NCI-H1092 treated with DMSO at 0.1 percent for 48 hours (cell line): ENCODE measurements around the gene GZMB.
A peak's percentile ranks its signal among the peaks of the same experiment; 100 is the strongest.
"Not testable (repeated sequence)": the region's sequence is repeated elsewhere in the genome, so short reads cannot be mapped to it uniquely, and the experiment has no call there.

Source experiments
- DNase-seq: peaks from one replicate; lab custom pipeline; 2025; lab: John Stamatoyannopoulos, UW

GZMB gene

GRCh38 chr14:24630872-24631477, 3.0 kb downstream of the GZMB start:
- DNase-seq, result peak; percentile 95

DNA sequence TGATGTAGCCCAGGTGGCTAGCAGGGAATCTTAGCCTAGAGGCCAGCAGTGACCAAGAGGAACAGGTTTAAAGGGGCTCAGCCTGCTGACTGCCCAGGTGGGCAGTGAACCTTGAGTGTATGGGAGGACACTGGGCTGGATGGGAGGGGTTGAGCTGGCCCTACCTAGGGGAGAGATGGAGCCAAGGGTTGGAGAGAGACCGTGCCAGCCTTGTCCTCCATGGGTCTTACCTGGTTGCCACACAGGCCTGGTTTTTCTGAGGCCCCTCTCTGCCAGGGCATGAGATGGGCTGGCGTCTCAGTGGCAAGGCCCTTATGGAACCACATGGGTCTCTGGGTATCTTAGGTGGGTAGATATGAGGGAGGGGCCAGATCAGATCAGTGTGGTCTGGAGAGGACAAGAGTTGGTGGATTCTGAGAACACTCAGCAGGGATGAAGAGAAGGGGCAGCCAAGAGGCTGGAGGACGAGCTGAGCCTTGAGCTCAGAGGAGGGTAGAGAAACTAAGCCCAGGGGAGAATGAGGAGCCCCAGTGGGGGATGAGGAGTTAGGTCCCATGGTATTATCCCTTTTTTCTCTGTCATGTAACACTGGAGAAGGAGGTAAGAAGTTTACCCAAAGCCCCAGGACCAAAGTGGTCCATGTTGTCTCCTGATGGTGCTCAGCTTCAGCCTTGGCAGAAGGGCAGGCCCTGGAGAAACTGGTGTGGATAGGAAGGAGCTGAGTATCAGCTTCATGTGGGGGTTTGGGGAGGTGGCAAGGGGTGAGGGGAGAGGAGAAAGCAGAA, 3.7 kb downstream of the GZMB start:
- no peak for DNase-seq

DNA sequence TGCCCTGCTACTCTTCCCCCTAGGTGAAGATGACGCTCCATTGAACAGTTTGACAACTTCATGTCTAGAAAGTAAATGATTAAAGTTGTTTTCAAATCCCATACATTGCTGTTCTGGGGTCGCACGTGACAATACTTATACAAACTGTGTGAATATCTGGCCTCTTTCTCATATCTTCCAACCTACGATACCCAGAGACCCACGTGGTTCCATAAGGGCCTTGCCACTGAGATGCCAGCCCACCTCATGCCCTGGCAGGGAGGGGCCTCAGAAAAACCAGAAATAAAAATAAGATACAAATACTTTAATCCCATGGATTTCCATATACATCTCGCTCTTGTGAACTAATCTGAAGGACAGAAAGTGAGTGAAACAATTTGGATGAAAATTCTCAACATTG, 4.5 kb downstream of the GZMB start:
- DNase-seq, result no peak

DNA sequence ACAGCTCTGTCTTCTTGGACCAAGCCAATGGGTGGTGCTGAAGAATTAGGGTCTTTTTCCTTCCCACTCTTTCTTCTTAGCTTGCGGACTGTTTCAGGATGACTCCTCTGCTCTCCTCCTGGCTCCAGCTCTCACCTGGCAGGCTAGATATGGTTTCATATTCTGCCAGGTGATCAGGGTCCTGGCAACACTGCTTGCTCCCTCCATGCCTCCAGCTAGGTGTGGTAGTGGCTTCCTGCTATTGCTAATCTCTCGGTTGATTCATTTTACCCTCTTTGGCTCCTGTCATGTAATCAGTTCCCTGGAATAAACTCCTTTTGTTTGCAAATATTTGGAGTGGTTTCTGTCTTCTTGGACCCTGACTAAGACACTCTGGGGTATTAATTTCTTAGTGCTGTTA, 20.2 kb downstream of the GZMB start:
- no peak for DNase-seq

DNA sequence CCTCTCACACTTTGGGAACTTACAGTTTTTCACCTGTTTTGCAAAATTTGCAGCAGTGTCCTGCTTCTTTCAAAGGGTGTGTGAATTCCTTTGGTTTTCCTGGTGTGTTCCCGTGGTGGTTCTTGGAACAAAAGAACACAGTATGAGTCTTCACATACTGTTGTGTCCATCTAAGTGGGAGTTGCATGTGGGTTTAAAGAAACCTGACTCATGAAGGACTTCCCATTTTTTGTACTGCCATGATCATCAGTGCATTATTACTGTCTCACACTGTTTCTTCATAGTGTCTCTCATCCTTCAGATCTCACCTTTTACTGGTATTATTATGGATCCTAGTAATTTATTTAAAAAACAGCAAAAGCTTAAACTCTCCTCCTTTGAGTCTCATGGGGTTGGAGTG, 20.7 kb downstream of the GZMB start:
- no peak for DNase-seq

DNA sequence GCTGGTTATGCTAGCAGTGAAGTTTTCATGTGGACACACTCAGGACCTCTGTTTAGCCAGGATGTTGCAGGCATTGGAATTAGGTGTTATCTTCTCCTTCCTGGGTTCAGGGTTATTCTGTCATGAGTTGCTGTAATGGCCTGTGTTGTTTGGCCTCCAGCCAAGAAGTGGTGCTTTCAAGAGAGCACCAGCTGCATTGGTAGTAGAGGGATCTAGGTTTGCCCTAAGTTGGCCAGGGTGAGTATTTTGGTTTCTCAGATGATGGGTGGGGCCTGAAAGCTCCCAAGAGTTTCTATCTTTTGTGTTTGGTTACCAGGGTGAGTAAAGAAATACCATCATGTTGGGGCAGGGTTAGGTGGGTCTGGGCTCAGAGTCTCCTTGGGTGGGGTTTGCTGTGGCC, 21.8 kb downstream of the GZMB start:
- DNase-seq, result peak; percentile 7

DNA sequence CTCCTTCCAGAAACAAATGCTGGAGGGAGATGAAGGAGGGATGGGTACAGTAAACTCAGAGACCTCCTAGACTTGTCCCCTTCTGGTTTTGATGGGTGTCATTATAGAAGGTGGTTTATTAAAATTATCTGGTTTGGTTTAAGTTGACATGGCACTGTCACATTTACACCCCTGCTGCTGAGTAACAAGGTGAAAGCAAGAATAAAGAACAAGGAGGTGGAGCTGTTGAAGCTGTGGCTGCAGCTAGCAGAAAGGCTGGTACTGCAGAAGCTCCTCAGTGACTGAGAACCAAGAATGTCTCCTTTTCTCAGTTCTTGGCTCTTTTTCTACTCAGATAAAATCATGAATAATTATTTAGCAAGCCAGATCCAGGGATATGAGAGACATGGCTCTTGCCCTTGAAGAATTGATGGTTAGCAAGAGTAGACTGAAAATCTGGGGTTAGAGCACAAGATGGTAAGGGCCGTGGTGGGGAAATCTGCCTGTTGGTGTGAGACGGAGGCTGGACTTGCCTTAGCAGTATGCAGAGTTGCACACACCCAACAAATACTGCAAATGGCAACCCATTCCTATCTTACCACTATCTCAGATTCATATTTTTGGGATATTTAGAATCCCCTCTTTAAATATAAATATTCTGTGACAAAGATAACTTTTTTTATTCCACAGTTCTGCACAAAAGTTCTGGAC, 24.2 kb downstream of the GZMB start, which contains the start of gene GZMH:
TSS of gene GZMH (minus strand) at position 31 of the 690 bp plus-strand sequence. CDS start 72 bp downstream, outside the sequence.
- no peak for DNase-seq

GRCh38 chr14:24607635-24608514, 26.1 kb downstream of the GZMB start:
- no peak for DNase-seq

DNA sequence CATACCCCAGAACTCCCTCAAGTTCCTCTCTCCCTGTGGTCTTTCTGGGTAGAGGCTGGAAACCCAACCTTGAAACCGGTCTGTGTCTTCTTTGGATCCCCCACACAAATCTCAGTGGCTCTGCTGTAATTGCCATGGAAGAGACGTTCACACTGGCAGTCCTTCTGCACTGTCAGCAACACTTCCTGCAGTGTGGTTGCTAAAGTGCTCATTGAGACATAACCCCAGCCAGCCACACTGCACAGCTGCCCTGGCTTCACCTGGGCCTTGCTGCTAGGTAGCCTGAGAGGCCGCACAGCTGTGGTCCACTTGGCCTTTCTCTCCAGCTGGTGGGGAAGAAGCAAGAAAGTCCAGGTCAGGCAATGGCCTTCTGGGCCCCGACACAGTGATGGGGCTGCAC, 26.9 kb downstream of the GZMB start:
- DNase-seq, result no peak

DNA sequence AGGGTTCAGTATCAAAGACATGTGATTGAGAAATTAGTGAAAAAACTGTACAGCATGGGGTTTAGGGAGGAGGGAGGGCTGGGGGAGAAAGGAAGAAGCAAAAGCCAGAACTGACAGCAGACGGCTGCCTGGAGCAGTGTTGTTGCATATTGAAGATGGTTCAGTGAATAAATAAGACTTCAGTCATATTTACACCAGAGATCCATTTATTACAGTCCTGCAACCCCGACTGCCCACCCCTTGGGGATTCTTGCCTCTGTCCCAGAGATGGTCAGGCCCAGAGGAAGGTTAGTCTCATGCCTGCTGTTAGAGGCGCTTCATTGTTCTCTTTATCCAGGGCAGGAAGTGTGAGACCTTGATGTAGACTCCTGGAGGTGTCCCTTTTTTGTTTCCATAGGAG, 27.7 kb downstream of the GZMB start:
- DNase-seq, result no peak

DNA sequence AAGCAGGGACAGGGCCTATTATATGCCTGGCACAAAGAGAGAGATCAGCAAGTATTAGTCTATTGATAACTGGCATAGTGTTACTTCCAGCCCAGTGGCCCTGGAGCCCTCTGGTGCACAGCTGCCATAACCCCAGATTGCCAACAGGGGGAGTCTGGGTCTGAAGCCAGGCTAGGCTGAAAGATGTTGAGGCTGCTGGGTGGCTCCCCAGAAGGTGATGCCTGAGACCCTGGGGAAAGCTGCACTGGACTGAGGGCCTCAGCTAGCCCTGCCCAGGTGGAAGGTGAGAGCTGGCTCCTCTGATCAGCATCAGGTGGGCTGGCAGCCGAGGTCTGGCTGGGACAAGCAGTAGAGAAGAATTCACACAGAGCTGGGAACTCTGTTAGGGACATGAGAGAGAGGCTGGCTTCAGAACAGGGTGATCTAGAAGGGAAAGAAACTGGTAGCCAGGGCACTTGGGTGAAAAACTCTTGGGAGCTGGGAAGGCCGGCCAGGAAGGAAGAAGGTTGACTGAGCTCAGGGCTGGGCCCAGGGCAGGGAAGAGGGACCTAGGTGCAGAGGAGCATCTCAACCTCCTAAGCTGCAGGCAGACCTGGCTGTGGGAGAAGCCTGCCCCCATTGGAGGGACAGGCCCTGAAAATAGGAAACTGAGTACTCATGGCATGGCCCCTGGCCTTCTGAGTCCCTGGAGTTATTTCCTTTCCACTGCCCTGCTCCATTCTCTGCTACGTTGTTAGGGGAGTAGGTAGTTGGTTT, 28.4 kb downstream of the GZMB start:
- DNase-seq, result peak; percentile 44

GRCh38 chr14:24597403-24597802, 36.6 kb downstream of the GZMB start:
- DNase-seq, result no peak

GRCh38 chr14:24595073-24595808, 38.7 kb downstream of the GZMB start:
- no peak for DNase-seq

- not testable (repeated sequence) for DNase-seq
Measured at GRCh38 chr14:24591004-24591403, 43.0 kb downstream of the GZMB start.

DNA sequence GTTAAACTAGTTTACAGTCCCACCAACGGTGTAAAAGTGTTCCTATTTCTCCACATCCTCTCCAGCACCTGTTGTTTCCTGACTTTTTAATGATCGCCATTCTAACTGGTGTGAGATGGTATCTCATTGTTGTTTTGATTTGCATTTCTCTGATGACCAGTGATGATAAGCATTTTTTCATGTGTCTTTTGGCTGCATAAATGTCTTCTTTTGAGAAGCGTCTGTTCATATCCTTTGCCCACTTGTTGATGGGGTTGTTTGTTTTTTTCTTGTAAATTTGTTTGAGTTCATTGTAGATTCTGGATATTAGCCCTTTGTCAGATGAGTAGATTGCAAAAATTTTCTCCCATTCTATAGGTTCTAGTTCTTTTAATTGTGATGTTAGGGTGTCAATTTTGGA, 49.6 kb downstream of the GZMB start:
- DNase-seq, result not testable (repeated sequence)
